ENCODE data around the gene PRKAG3. TPM values are rescaled to one million over a fixed set of nuclear protein-coding genes. Genes with fewer than 3 reads are reported as not detected.
"Not testable (repeated sequence)": the region's sequence is repeated elsewhere in the genome, so short reads cannot be mapped to it uniquely, and the experiment has no call there.

The PRKAG3 gene
- polyA plus RNA-seq, 10 donors: 6.1 to 32.1 (median 24.6) TPM

- not testable (repeated sequence) for DNase-seq
These were observed 12.7 kb upstream of the PRKAG3 start for GRCh38 chr2:218844334-218844733.

DNA sequence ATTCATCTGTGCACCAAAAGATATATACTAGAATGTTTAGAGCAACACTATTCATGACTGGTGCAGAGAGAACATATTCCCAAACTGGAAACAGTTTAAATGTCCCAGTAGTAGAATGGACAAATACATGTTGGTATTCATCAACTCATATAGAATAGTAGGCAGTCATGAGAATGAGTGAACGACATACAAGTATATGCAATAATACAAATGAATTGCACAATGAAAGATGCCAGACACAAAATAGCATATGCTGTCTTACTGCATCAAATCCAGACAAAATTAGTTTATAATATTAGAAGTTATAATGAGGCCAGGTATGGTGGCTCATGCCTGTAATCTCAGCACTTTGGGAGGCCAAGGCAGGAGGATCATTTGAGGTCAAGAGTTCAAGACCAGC, 8.3 kb upstream of the PRKAG3 start:
- no peak for DNase-seq

GRCh38 chr2:218839430-218839829, 7.8 kb upstream of the PRKAG3 start:
- DNase-seq: no peak

- DNase-seq: no peak
These were observed 5.9 kb upstream of the PRKAG3 start for GRCh38 chr2:218837495-218837894.

- DNase-seq: no peak
These were observed 3.1 kb upstream of the PRKAG3 start for GRCh38 chr2:218834685-218835084.

GRCh38 chr2:218833023-218833609, 1.5 kb upstream of the PRKAG3 start:
- DNase-seq: peak in 2 of 3 donors; percentile 41 to 43

GRCh38 chr2:218832520-218832919, 917 bp upstream of the PRKAG3 start:
- DNase-seq: peak; percentile 59 to 69 (median 66)

GRCh38 chr2:218832081-218832480, 478 bp upstream of the PRKAG3 start:
- DNase-seq: peak in 1 of 3 donors; percentile 24

- no peak for DNase-seq
These were observed 887 bp downstream of the PRKAG3 start for GRCh38 chr2:218830526-218831306.

GRCh38 chr2:218829868-218830451, 1.6 kb downstream of the PRKAG3 start:
- DNase-seq: peak; percentile 70 to 83 (median 79)

- DNase-seq: no peak
These were observed 3.2 kb downstream of the PRKAG3 start for GRCh38 chr2:218828477-218828778.

DNA sequence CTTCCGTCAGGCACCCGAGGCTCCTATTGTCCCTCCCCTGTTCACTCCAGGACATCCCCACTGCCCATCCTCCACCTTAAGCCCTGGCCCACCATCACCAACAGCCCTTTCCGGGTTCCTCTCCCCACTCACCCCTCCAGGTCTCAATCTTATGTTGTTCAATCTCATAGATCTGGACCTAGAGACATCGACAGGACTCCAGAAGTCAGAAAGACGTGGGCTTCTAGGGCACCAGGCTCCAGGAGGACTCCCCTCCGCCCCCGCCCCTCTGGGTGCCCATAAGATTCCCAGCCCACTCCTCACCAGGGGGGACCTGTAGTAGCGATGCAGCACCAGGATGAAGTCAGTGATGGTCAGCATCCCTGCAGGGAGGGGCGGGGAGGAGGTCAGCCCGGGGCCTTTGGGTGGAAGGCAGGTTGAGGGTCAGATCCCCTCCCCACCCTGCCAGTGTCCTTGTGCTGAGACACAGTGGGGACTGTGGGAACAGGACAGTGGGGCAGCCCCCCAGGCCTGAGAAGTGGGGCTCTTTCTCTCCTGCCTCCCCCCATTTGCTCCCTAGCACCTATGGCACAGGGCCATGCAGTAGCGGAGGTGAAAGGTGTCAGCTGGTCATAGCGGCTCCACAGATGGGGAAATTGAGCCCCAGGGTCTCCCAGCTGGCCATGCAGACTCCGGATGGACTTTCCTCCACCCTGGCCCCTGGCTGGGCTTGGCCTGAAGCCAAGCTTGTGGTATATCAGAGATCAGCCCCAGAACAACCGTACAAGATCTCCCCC, 3.7 kb downstream of the PRKAG3 start:
- DNase-seq: no peak

GRCh38 chr2:218826791-218827190, 4.8 kb downstream of the PRKAG3 start:
- DNase-seq: no peak

DNA sequence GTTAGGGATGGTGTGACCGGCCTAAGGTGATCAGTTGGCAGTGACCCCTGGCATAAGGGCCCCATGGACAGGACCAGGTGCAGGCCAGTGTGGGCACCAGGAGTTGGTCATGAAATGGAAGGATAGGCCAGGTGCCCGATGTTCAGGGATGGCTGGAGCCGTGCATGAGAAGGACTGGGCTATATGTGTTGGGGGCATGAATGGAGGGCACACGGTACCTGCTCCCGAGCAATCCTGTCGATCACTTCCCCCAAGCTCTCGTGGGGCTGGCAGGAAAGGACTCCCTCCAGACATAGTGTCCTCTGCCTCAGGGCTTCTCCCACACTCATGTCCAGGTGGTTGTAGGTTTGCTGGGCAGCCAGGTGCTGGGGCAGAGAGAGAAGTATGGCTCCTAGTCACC, 7.6 kb downstream of the PRKAG3 start:
- no peak for DNase-seq

DNA sequence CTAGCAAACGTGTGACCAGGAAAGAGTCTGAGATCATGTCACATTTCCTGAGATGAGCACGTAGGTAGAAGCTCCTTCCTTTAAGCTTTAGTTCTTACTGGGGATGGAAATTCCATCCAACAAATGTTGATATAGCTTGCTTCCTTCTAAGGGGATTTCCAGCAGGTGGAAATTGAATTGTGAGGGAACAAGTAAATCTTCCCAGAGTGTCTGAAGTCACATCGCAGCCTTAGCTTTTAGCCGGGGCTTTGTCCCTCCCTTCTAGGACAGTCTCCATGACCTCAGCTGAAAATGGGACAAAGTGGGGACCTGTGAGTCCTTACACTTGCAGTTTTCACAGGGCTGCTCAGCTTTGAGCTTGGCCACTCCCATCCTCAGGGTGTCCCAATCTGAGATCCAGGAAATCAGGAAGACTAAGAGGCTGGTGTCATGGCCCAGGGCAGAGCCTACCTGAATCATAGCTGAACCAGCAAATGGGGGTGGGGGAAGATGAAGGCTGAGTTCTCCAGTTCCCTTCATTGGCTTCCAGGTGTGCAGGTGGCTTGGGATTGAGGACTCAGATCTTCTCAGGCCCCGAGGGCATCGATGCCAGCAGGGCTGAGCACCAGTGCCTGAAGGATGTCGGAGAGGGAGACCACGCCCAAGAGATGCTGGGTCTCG, 8.3 kb downstream of the PRKAG3 start:
- DNase-seq: no peak

DNA sequence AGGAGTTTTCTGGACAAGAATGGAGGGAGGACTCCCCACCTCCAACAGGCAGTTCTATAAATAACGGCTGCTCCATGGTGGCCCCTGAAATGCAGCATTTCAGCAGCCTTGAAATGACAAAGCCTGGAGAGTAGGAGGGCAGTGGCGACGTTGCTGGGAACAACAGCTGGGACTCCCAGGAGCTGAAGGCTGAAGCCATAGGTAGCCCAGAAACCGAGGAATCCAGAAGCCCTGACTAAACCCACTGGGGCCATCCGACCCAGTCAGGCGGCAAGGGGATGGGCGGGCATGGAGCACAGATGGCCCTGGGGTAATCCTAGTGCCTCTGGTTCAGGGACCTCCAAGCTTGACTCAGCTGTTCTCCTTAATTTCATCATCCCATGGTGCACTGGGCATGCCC, 9.0 kb downstream of the PRKAG3 start:
- DNase-seq: no peak

DNA sequence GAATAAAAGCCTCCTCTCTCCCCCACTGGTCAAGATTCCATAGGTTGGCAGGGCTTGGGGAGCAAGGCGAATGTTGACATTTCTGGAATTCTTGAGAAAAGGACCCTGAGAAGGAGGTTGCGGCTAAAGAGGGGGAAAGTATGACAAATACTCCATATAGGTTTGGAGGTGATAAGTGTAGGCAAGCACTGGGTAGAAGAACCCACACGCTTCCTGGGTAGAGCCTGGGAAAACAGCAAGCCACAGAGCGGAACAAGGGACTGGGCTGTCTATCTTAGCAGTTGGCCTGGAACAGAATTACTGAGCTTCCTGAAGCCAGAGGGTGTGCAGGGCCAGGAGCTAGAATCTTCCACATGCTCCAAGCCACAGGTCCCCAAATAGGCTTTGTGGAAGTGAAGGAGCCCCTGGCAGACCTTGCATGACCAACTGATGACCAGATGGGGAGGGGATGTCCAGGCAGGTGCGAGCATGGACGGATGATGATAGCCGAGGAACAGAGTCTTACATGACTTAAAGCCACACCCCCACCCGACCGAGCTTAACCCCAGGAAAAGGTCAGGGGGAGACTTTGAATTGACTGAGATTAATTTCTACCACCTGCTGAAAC, 9.9 kb downstream of the PRKAG3 start:
- no peak for DNase-seq

DNA sequence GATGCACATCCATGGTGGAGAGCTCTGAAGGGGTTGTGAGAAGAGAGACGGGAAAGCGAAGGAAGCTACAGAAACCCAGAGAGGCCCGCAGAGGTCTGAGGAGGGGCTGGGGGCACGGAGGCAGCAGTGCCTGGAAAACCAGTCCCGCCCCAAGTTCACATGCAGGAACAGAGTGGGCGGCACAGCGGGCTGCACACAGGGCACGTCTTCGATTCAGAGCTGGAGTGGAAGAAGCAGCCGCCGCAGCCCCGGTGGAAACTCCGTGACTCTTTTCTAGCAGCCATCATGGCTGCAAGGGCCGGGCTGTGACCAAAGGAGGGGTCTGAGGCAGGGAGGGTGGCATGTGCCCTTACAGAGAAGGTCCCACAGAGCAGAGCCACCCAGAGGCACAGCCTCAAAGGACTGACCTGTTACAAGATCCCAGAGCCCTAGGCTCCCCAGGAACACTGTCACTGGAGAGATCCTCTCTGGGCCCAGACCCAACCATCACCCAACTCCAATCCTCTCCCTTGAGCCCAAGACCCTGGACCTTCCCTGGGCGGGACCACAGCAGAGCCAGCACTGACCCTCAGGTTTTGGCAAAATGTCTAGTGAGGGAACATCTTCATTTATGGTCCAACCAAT, 10.7 kb downstream of the PRKAG3 start:
- DNase-seq: no peak

DNA sequence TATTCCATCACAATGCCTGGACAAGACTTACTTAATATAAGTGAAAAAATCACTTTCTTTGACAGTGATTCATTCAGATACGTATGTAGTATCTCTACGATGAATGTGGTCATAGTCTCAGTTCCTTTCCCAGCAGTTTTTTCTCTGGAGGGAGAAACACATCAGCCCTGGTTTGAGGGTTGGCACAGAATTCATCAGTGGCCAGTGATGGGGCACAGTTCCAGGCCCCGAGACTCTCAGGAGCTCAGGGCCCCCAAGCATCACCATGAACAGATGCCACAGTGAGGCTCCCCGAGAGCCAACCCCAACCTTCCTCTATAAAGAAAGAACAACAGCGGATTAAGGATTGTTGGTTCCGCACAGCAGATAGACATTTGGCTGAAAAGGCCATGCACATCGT, 12.5 kb downstream of the PRKAG3 start:
- no peak for DNase-seq

DNA sequence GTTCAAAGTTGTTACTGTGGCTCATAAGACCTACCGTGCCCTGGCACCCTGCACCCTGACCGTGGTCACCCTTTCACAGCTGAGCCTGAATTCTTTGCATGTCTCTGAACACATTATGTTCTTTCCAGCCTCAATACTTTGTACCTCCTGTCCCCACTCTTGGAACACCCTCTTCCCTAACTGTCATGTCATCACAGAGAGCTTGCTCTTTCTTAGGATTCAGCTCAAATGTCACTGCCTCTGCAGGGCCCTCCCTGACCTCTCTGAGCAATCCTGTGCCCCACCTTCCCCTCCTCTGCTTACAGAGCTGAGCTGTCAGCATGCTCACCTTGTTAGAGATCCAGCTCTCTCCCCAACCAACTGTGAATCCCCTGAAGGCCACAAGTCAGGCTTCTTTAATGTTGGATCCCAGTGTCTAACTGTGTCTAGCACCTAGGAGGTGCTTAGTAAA, 15.0 kb downstream of the PRKAG3 start:
- no peak for DNase-seq

- no peak for DNase-seq
These were observed 16.0 kb downstream of the PRKAG3 start for GRCh38 chr2:218815649-218816048.

Measured in muscle of back (tissue), 11 donors.